ENCODE measurements around the gene ACAP3. TPM values are rescaled to one million over a fixed set of nuclear protein-coding genes. Genes with fewer than 3 reads are reported as not detected.

The ACAP3 gene
- total and polyA plus RNA-seq, 8 donors, result 30.8 to 73.6 (median 44.2) TPM

DNA sequence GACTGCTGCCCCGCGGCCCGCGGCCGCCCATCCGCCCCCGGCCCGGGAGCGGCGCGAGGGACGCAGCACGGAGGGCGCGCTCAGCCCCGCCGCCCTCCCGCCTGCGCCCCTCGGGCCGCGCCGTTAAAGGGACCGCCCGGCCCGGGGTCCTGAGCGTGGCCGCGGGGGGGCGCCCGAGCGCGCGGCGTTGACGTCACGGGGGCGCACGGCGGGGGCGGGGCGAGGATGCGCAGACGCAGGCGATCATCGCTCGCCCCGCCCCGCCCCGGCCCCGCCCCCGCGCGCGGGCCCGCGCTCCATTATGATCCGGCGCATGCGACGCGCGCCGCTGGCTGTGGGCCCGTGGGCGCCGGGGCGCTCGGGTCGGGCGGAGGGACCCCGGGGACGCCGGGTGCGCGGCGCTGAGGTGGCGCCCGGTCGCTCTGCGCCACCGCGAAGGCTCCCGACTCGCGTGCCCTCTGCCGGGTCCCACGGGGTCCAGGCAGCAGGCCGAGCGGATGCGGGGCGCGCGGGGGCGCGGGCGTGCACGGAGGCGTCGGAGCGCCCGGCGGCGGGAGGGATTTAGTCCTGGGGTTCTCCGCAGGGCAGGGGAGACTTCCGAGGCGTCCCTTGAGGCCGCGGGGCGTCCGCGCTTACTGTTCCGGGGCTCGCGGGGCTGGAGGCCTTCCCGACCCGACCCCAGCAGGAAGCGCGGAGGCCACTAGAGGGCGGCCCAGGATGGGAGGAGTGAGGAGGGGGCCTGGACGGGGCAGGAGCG is 41.7 kb upstream of the ACAP3 start, which contains the start of gene DVL1:
Gene DVL1, minus strand, starts transcription at position 163 of the 757 bp plus-strand sequence. CDS start 353 bp downstream, outside the sequence.
- Histone ChIP-seq H3K4me3 (peak within 1 kb of the TSS; percentile 55 to 63), H3K27ac (peak within 1 kb of the TSS; percentile 73 to 78), H3K9me3 (no peaks in the 10 kb centered on the region), H3K4me1 (peaks cover 21 to 69% of the 10 kb centered on the region in 2 donors), H3K27me3 (peaks cover 13 to 32% of the 10 kb centered on the region in 2 donors), H3K36me3 (no peaks in the 10 kb centered on the region)
- TF ChIP-seq, protein P1, sequence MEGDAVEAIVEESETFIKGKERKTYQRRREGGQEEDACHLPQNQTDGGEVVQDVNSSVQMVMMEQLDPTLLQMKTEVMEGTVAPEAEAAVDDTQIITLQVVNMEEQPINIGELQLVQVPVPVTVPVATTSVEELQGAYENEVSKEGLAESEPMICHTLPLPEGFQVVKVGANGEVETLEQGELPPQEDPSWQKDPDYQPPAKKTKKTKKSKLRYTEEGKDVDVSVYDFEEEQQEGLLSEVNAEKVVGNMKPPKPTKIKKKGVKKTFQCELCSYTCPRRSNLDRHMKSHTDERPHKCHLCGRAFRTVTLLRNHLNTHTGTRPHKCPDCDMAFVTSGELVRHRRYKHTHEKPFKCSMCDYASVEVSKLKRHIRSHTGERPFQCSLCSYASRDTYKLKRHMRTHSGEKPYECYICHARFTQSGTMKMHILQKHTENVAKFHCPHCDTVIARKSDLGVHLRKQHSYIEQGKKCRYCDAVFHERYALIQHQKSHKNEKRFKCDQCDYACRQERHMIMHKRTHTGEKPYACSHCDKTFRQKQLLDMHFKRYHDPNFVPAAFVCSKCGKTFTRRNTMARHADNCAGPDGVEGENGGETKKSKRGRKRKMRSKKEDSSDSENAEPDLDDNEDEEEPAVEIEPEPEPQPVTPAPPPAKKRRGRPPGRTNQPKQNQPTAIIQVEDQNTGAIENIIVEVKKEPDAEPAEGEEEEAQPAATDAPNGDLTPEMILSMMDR (IDR thresholded peaks at IDR 0.05), result peak in 1 of 2 donors; percentile 39
- peak; percentile 20 for ATAC-seq
- peak; percentile 67 to 88 (median 80) for DNase-seq
- intact Hi-C loops (cut with DNase I), result no loop called here

DNA sequence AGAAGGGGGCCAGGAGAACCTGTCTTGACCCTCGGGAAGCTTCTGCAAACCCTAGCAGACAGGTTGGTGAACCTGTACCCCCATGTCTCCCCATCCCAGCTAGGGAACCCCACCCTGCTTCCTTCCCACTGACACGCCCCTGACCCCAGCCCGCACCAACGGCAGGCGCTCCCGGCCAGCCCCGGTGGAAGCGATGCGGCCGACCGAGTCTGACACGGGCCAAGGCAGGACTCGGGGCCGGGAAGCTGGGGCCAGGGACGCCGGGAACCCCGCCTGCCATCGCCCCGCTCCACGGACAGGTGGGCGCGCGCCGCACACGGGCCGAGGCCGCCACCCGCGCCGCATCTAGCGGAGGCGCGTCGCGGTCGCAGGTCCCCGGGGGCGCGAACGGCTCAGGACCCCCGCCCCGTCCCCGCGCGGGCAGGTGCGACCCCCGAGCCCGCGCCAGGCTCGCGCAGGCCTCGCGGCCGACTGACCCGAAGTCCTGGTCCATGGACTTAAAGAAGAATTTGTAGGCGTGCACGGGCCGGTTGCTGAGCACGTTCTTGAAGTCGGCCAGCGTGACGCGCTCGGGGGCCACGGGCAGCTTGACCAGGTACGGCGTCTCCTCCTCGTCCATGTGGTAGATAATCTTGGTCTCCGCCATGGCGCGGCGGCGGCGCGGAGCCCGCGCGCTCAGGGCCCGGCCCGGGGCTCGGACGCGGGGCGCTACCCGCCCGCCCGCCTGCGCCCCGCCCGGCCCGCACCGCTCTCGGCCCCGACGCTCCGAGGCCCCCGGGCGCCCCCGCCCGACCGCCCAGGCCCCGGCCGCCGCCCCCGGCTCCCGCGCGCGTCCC is 40.9 kb upstream of the ACAP3 start:
- no peak for ATAC-seq
- intact Hi-C loops (cut with DNase I), result no loop called here
- peak overlapping the region; percentile 59 to 61 for H3K27ac ChIP-seq
- peak overlapping the region; percentile 55 to 63 for H3K4me3 ChIP-seq
- H3K27me3 ChIP-seq, result peaks cover 6 to 24% of the 10 kb centered on the region in 2 donors
- DNase-seq, result peak in 2 of 4 donors; percentile 36 to 85
- TF ChIP-seq, protein P1 (IDR thresholded peaks at IDR 0.05), result no peak
- no peaks in the 10 kb centered on the region for H3K36me3 ChIP-seq
- H3K9me3 ChIP-seq, result no peaks in the 10 kb centered on the region
- H3K4me1 ChIP-seq, result peaks cover 21 to 70% of the 10 kb centered on the region in 2 donors

DNA sequence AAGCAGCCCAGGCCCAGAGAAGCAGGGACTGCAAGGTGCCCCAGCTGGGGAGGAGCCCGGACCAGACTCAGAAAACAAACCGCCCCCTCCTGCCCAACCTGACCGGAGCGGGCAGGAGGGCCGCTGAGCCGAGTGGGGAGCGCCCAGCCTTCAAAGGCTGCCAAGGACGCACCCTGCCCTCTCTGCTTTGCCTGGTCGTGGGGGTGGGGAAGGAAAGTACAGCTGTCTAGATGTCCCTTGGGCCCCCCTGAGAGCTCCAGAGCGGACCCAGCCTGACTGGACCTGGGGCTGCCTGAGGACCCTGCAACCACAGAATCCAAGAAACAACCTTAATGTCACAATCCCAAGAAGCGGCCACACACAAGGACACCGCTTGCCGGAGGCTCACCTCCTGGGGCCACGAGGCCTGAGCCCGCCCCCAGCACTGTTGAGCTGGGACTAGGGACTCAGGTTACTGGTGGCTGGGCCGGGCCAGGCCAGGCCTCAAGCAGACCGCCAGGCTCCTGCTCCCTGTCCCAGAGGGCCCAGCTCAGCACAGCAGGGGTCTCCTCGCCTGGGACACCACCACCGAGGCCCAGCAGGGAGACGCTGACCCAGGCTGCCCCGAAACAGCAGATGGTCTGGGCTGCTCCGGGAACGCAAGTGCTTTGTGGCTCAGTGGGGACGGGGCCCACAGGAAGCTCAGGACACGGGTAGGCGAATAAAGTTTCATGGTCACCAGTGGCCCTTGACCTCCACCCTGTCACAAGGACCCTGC is 40.1 kb upstream of the ACAP3 start:
- intact Hi-C loops (cut with DNase I), result no loop called here

DNA sequence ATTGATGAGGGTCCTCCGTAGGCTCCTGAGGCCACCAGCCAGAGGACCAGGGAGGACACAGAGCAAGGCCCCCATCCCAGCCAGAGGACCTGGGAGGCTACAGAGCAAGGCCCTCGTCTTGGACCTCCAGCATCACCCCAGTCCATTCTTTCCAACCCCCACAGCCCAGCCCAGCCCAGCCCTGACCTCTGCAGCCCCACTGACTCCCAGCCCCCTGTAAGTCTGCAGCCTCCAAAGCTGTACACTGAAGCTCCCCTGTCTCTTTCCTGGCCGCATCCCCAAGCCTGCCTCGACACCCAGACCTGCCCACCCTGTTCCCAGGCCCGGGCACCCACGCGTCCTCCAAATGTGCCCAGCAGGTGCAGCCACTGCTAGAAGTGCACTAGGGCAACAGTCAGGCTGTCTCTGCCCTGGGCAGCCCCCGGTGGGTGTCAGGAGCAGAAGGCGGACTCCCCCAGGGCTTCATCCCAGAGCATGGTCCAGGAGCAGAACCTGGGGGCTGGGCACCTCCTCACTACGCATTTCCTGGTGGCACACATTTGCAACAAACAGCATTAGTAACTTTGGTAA is 39.4 kb upstream of the ACAP3 start:
- Histone ChIP-seq H3K36me3 (peaks cover 0 to under 1% of the 10 kb centered on the region in 2 donors), H3K27ac (peak overlapping the region; percentile 59 to 61), H3K27me3 (peaks cover 0 to 8% of the 10 kb centered on the region in 2 donors), H3K4me1 (peaks cover 21 to 56% of the 10 kb centered on the region in 2 donors), H3K9me3 (no peaks in the 10 kb centered on the region), H3K4me3 (peak overlapping the region; percentile 55 to 63)
- DNase-seq, result peak in 1 of 4 donors; percentile 75
- TF ChIP-seq, protein P1 (IDR thresholded peaks at IDR 0.05), result no peak
- intact Hi-C loops (cut with DNase I), result no loop called here
- no peak for ATAC-seq

More for the DNA sequence above, 40.1 kb upstream of the ACAP3 start:
- peaks cover 0 to 16% of the 10 kb centered on the region in 2 donors for H3K27me3 ChIP-seq
- peak overlapping the region; percentile 55 to 63 for H3K4me3 ChIP-seq
- ATAC-seq (peak; percentile 62), DNase-seq (peak in 2 of 4 donors; percentile 70 to 84)
- TF ChIP-seq, protein P1 (IDR thresholded peaks at IDR 0.05), result no peak
- H3K9me3 ChIP-seq, result no peaks in the 10 kb centered on the region
- H3K27ac ChIP-seq, result peak overlapping the region; percentile 59 to 61
- H3K36me3 ChIP-seq, result no peaks in the 10 kb centered on the region
- H3K4me1 ChIP-seq, result peaks cover 21 to 62% of the 10 kb centered on the region in 2 donors

Data from left lung (tissue), 10 donors.